ENCODE data around the gene ATXN1. TPM values are rescaled to one million over a fixed set of nuclear protein-coding genes. Genes with fewer than 3 reads are reported as not detected.
"Not testable (repeated sequence)": the region's sequence is repeated elsewhere in the genome, so short reads cannot be mapped to it uniquely, and the experiment has no call there.

Gene ATXN1
- polyA plus RNA-seq, 1 donor from 2014 or later, result 28.2 TPM

DNA sequence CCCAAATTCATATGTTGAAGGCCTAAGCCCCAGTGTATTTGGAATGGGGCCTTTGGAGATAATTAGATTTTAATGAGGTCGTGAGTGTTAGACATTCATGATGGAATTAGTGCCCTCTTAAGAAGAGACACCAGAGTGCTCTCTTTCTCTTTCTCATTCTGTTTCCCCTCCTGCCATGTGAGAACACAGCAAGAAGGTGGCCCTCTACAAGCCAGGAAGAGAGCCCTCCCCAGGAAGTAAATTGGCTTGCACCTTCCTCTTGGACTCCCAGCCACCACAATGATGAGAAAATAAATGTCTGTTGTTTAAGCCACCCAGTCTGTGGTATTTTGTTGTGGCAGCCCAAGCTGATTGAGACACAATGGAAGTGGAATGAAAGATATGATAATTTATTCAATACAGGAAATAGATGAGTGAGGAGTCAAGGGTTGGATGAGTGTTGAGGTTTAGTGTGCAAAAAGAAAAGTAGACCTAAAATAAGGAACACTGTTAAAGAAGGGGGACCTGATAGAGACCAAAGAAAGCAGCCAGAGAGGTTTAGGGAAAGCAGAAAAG, 25.9 kb upstream of the ATXN1 start:
- H3K9me2 ChIP-seq (ENCODE audit: insufficient read depth, low read length), result no peaks in the 10 kb centered on the region
- no peaks in the 10 kb centered on the region for H4K20me1 ChIP-seq (ENCODE audit: insufficient read depth)
- H3K9ac ChIP-seq (ENCODE audit: low read length), result no peak overlapping the region
- H3K4me3 ChIP-seq (ENCODE audit: low read length), result no peak overlapping the region
- H3K36me3 ChIP-seq (ENCODE audit: insufficient read depth, low read length), result no peaks in the 10 kb centered on the region
- no peaks in the 10 kb centered on the region for H3F3A ChIP-seq (ENCODE audit: insufficient read depth, low read length, poor library complexity, severe bottlenecking)
- H3K9me3 ChIP-seq (ENCODE audit: low read length), result no peaks in the 10 kb centered on the region
- no peaks in the 10 kb centered on the region for H3K79me2 ChIP-seq (replicated peaks; ENCODE audit: insufficient read depth, low read length)
- no peaks in the 10 kb centered on the region for H3K27me3 ChIP-seq (ENCODE audit: insufficient read depth, low read depth, low read length)
- H3K27ac ChIP-seq (ENCODE audit: low read length), result peak overlapping the region; percentile 48
- no peak overlapping the region for H3K4me2 ChIP-seq (ENCODE audit: low read length)
- no peak overlapping the region for H2AFZ ChIP-seq (ENCODE audit: low read depth, low read length)
- no peak for TF ChIP-seq TAF1 (IDR thresholded peaks at IDR 0.05; ENCODE audit: low read depth)
- TF ChIP-seq RAD21 (conservative IDR thresholded peaks at IDR 0.05), result no peak
- TF ChIP-seq POLR2AphosphoS5 (IDR thresholded peaks at IDR 0.05), result no peak
- TF ChIP-seq SMC3 (conservative IDR thresholded peaks at IDR 0.05; ENCODE audit: poor library complexity), result no peak
- TF ChIP-seq CTCF (IDR thresholded peaks at IDR 0.05; ENCODE audit: poor library complexity, severe bottlenecking), result no peak
- no peak for TF ChIP-seq EP300 (conservative IDR thresholded peaks at IDR 0.05; ENCODE audit: poor library complexity, severe bottlenecking)
- no peak for TF ChIP-seq MXI1 (conservative IDR thresholded peaks at IDR 0.05; ENCODE audit: poor library complexity, severe bottlenecking)
- TF ChIP-seq, protein P1, sequence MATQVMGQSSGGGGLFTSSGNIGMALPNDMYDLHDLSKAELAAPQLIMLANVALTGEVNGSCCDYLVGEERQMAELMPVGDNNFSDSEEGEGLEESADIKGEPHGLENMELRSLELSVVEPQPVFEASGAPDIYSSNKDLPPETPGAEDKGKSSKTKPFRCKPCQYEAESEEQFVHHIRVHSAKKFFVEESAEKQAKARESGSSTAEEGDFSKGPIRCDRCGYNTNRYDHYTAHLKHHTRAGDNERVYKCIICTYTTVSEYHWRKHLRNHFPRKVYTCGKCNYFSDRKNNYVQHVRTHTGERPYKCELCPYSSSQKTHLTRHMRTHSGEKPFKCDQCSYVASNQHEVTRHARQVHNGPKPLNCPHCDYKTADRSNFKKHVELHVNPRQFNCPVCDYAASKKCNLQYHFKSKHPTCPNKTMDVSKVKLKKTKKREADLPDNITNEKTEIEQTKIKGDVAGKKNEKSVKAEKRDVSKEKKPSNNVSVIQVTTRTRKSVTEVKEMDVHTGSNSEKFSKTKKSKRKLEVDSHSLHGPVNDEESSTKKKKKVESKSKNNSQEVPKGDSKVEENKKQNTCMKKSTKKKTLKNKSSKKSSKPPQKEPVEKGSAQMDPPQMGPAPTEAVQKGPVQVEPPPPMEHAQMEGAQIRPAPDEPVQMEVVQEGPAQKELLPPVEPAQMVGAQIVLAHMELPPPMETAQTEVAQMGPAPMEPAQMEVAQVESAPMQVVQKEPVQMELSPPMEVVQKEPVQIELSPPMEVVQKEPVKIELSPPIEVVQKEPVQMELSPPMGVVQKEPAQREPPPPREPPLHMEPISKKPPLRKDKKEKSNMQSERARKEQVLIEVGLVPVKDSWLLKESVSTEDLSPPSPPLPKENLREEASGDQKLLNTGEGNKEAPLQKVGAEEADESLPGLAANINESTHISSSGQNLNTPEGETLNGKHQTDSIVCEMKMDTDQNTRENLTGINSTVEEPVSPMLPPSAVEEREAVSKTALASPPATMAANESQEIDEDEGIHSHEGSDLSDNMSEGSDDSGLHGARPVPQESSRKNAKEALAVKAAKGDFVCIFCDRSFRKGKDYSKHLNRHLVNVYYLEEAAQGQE (IDR thresholded peaks at IDR 0.05; ENCODE audit: borderline replicate concordance), result no peak
- no peak for TF ChIP-seq EZH2 (IDR thresholded peaks at IDR 0.05; ENCODE audit: borderline replicate concordance, insufficient read depth, low read length, poor library complexity, severe bottlenecking)

DNA sequence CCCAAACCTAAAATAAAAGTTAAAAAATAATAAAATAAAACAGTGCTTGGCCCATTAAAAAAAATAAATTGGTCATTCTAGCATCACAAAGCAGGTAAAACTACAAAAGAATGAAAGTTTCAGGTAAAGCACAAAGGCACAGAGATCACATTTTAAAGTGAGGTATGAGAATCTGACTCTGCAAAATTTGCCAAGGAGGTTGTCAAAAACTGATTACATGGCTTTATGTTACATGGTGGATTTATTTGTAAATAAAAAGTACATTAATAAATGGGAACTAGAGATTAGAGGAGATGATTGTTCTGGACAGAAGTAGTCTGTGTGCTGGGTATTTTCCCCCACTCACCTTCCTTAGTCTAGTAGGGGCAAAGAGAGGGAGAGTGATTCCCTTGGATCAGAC, 24.2 kb upstream of the ATXN1 start:
- TF ChIP-seq TAF1 (IDR thresholded peaks at IDR 0.05; ENCODE audit: low read depth), result no peak
- no peak for TF ChIP-seq POLR2AphosphoS5 (IDR thresholded peaks at IDR 0.05)
- TF ChIP-seq SMC3 (conservative IDR thresholded peaks at IDR 0.05; ENCODE audit: poor library complexity), result no peak
- TF ChIP-seq, protein P1 (IDR thresholded peaks at IDR 0.05; ENCODE audit: borderline replicate concordance), result no peak
- TF ChIP-seq EZH2 (IDR thresholded peaks at IDR 0.05; ENCODE audit: borderline replicate concordance, insufficient read depth, low read length, poor library complexity, severe bottlenecking), result no peak
- TF ChIP-seq CTCF (IDR thresholded peaks at IDR 0.05; ENCODE audit: poor library complexity, severe bottlenecking), result no peak
- no peak for TF ChIP-seq RAD21 (conservative IDR thresholded peaks at IDR 0.05)
- no peak for TF ChIP-seq MXI1 (conservative IDR thresholded peaks at IDR 0.05; ENCODE audit: poor library complexity, severe bottlenecking)
- no peak for TF ChIP-seq EP300 (conservative IDR thresholded peaks at IDR 0.05; ENCODE audit: poor library complexity, severe bottlenecking)
- H3K9me2 ChIP-seq (ENCODE audit: insufficient read depth, low read length), result no peaks in the 10 kb centered on the region
- no peak overlapping the region for H3K4me3 ChIP-seq (ENCODE audit: low read length)
- no peaks in the 10 kb centered on the region for H3K9me3 ChIP-seq (ENCODE audit: low read length)
- H3K79me2 ChIP-seq (replicated peaks; ENCODE audit: insufficient read depth, low read length), result no peaks in the 10 kb centered on the region
- no peaks in the 10 kb centered on the region for H4K20me1 ChIP-seq (ENCODE audit: insufficient read depth)
- H3F3A ChIP-seq (ENCODE audit: insufficient read depth, low read length, poor library complexity, severe bottlenecking), result no peaks in the 10 kb centered on the region
- no peak overlapping the region for H2AFZ ChIP-seq (ENCODE audit: low read depth, low read length)
- H3K27me3 ChIP-seq (ENCODE audit: insufficient read depth, low read depth, low read length), result no peaks in the 10 kb centered on the region
- H3K9ac ChIP-seq (ENCODE audit: low read length), result no peak overlapping the region
- no peaks in the 10 kb centered on the region for H3K36me3 ChIP-seq (ENCODE audit: insufficient read depth, low read length)
- H3K27ac ChIP-seq (ENCODE audit: low read length), result no peak overlapping the region
- H3K4me2 ChIP-seq (ENCODE audit: low read length), result no peak overlapping the region

- H3K9me3 ChIP-seq (ENCODE audit: low read length); H3K4me2 ChIP-seq (ENCODE audit: low read length); H3K27ac ChIP-seq (ENCODE audit: low read length); H3K36me3 ChIP-seq (ENCODE audit: insufficient read depth, low read length); H3K9me2 ChIP-seq (ENCODE audit: insufficient read depth, low read length); H4K20me1 ChIP-seq (ENCODE audit: insufficient read depth); H3K27me3 ChIP-seq (ENCODE audit: insufficient read depth, low read depth, low read length); H3K79me2 ChIP-seq (replicated peaks; ENCODE audit: insufficient read depth, low read length); H3K4me3 ChIP-seq (ENCODE audit: low read length); H3F3A ChIP-seq (ENCODE audit: insufficient read depth, low read length, poor library complexity, severe bottlenecking); H2AFZ ChIP-seq (ENCODE audit: low read depth, low read length); H3K9ac ChIP-seq (ENCODE audit: low read length): not testable (repeated sequence)
These were observed 23.7 kb upstream of the ATXN1 start for GRCh38 chr6:16784957-16785356.

All from neural cell (in vitro differentiated cells).